NCI-H2171 treated with DMSO at 0.1 percent for 48 hours (cell line): ENCODE measurements around the gene PRDM16.

Experiments used
- DNase-seq: peaks from one replicate; lab custom pipeline; 2025; lab: John Stamatoyannopoulos, UW

PRDM16 gene

GRCh38 chr1:3053986-3054385 is 15.0 kb upstream of the PRDM16 start:
- DNase-seq, result no peak

GRCh38 chr1:3054474-3054873 is 14.5 kb upstream of the PRDM16 start:
- no peak for DNase-seq

- no peak for DNase-seq
Observed at GRCh38 chr1:3055051-3055450, 14.0 kb upstream of the PRDM16 start.

GRCh38 chr1:3056641-3057040 is 12.4 kb upstream of the PRDM16 start:
- DNase-seq, result no peak

- no peak for DNase-seq
Observed at GRCh38 chr1:3058263-3059030, 10.6 kb upstream of the PRDM16 start.

- no peak for DNase-seq
Observed at GRCh38 chr1:3060127-3060526, 8.9 kb upstream of the PRDM16 start.

- no peak for DNase-seq
Observed at GRCh38 chr1:3060601-3061551, 8.1 kb upstream of the PRDM16 start.

GRCh38 chr1:3061566-3061965 is 7.4 kb upstream of the PRDM16 start:
- no peak for DNase-seq

GRCh38 chr1:3061981-3062615 is 6.9 kb upstream of the PRDM16 start:
- no peak for DNase-seq

- DNase-seq, result no peak
Observed at GRCh38 chr1:3062616-3063378, 6.2 kb upstream of the PRDM16 start.

GRCh38 chr1:3063379-3064295 is 5.4 kb upstream of the PRDM16 start:
- DNase-seq, result no peak

GRCh38 chr1:3064296-3064850 is 4.6 kb upstream of the PRDM16 start:
- no peak for DNase-seq

- DNase-seq, result no peak
Observed at GRCh38 chr1:3064901-3065300, 4.1 kb upstream of the PRDM16 start.

- no peak for DNase-seq
Observed at GRCh38 chr1:3065396-3065795, 3.6 kb upstream of the PRDM16 start.

GRCh38 chr1:3065797-3066196 is 3.2 kb upstream of the PRDM16 start:
- no peak for DNase-seq

GRCh38 chr1:3066250-3066711 is 2.7 kb upstream of the PRDM16 start:
- no peak for DNase-seq

GRCh38 chr1:3066826-3067225 is 2.2 kb upstream of the PRDM16 start:
- no peak for DNase-seq

GRCh38 chr1:3067301-3067670 is 1.7 kb upstream of the PRDM16 start:
- DNase-seq, result no peak

- DNase-seq, result no peak
Observed at GRCh38 chr1:3067671-3068563, 1.1 kb upstream of the PRDM16 start.
